ENCODE data around the gene INS. TPM values are rescaled to one million over a fixed set of nuclear protein-coding genes. Genes with fewer than 3 reads are reported as not detected.
A peak's percentile ranks its signal among the peaks of the same experiment; 100 is the strongest.

The INS gene
- total and polyA plus RNA-seq, 7 donors = 0.65 to 2.8 TPM; not detected in 5

- TF ChIP-seq CTCF (IDR thresholded peaks at IDR 0.05) = no peak
- Histone ChIP-seq H3K4me3 (no peak overlapping the region), H3K36me3 (ENCODE audit: insufficient read depth in 1 of 2, low read depth in 1 of 2) (no peaks in the 10 kb centered on the region), H3K27me3 (ENCODE audit: insufficient read depth in 3 of 3, low read length in 2 of 3) (peaks cover 0 to 41% (median 5%) of the 10 kb centered on the region in 3 donors), H3K4me1 (no peaks in the 10 kb centered on the region), H3K27ac (no peak overlapping the region), H3K9me3 (no peaks in the 10 kb centered on the region)
- 67 to 72% (median 67%) methylated on average over 22 to 24 of the region's 24 CpGs for WGBS, 3 donors
- DNase-seq (peak in 1 of 2 donors; percentile 46), ATAC-seq (no peak)
- intact Hi-C loops (cut with DNase I) = no loop called here
Measured at GRCh38 chr11:2208691-2209369, 47.8 kb upstream of the INS start.

- intact Hi-C loops (cut with DNase I) = no loop called here
- no peaks in the 10 kb centered on the region for H3K36me3 ChIP-seq (ENCODE audit: insufficient read depth in 1 of 2, low read depth in 1 of 2)
- 64 to 67% (median 65%) methylated on average over 24 of the region's 24 CpGs for WGBS, 3 donors
- H3K9me3 ChIP-seq = no peaks in the 10 kb centered on the region
- H3K4me3 ChIP-seq = no peak overlapping the region
- no peak overlapping the region for H3K27ac ChIP-seq
- ATAC-seq (no peak), DNase-seq (no peak)
- H3K27me3 ChIP-seq (ENCODE audit: insufficient read depth in 3 of 3, low read length in 2 of 3) = peaks cover 0 to 41% (median 5%) of the 10 kb centered on the region in 3 donors
- no peak for TF ChIP-seq CTCF (IDR thresholded peaks at IDR 0.05)
- no peaks in the 10 kb centered on the region for H3K4me1 ChIP-seq
Measured at GRCh38 chr11:2207773-2208621, 47.0 kb upstream of the INS start.

- Histone ChIP-seq H3K27ac (no peak overlapping the region), H3K9me3 (no peaks in the 10 kb centered on the region), H3K36me3 (ENCODE audit: insufficient read depth in 1 of 2, low read depth in 1 of 2) (no peaks in the 10 kb centered on the region), H3K4me1 (no peaks in the 10 kb centered on the region), H3K27me3 (ENCODE audit: insufficient read depth in 3 of 3, low read length in 2 of 3) (peaks cover 0 to 41% (median 5%) of the 10 kb centered on the region in 3 donors), H3K4me3 (no peak overlapping the region)
- TF ChIP-seq CTCF (IDR thresholded peaks at IDR 0.05) = no peak
- no peak for ATAC-seq
- WGBS, 3 donors = 82 to 86% (median 84%) methylated on average over 11 of the region's 11 CpGs
- intact Hi-C loops (cut with DNase I) = no loop called here
- DNase-seq = no peak
Measured at GRCh38 chr11:2207212-2207611, 46.2 kb upstream of the INS start.

- ATAC-seq (no peak), DNase-seq (peak in 1 of 2 donors; percentile 40)
- TF ChIP-seq CTCF (IDR thresholded peaks at IDR 0.05) = no peak
- Histone ChIP-seq H3K4me1 (no peaks in the 10 kb centered on the region), H3K9me3 (no peaks in the 10 kb centered on the region), H3K27me3 (ENCODE audit: insufficient read depth in 3 of 3, low read length in 2 of 3) (peaks cover 0 to 41% (median 5%) of the 10 kb centered on the region in 3 donors), H3K36me3 (ENCODE audit: insufficient read depth in 1 of 2, low read depth in 1 of 2) (no peaks in the 10 kb centered on the region), H3K4me3 (no peak overlapping the region), H3K27ac (no peak overlapping the region)
- intact Hi-C loops (cut with DNase I) = no loop called here
- 78 to 79% (median 78%) methylated on average over 12 of the region's 12 CpGs for WGBS, 3 donors
Measured at GRCh38 chr11:2205981-2206690, 45.1 kb upstream of the INS start.

All from psoas muscle (tissue), 8 donors.